ENCODE measurements around the gene LGALSL. TPM values are rescaled to one million over a fixed set of nuclear protein-coding genes. Genes with fewer than 3 reads are reported as not detected.

Gene LGALSL
- total RNA-seq, 1 donor from 2014 or later, result 7.4 TPM

- Mint-ChIP-seq H3K4me3 (ENCODE audit: unreplicated experiment) (no peak overlapping the region), H3K36me3 (ENCODE audit: unreplicated experiment) (peaks cover 7% of the 10 kb centered on the region), H3K27me3 (ENCODE audit: unreplicated experiment) (no peaks in the 10 kb centered on the region), H3K9me3 (ENCODE audit: unreplicated experiment) (no peaks in the 10 kb centered on the region), H3K4me1 (ENCODE audit: unreplicated experiment) (no peaks in the 10 kb centered on the region), H3K27ac (ENCODE audit: unreplicated experiment) (no peak overlapping the region)
- TF ChIP-seq, protein P1, sequence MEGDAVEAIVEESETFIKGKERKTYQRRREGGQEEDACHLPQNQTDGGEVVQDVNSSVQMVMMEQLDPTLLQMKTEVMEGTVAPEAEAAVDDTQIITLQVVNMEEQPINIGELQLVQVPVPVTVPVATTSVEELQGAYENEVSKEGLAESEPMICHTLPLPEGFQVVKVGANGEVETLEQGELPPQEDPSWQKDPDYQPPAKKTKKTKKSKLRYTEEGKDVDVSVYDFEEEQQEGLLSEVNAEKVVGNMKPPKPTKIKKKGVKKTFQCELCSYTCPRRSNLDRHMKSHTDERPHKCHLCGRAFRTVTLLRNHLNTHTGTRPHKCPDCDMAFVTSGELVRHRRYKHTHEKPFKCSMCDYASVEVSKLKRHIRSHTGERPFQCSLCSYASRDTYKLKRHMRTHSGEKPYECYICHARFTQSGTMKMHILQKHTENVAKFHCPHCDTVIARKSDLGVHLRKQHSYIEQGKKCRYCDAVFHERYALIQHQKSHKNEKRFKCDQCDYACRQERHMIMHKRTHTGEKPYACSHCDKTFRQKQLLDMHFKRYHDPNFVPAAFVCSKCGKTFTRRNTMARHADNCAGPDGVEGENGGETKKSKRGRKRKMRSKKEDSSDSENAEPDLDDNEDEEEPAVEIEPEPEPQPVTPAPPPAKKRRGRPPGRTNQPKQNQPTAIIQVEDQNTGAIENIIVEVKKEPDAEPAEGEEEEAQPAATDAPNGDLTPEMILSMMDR (IDR thresholded peaks at IDR 0.05), result no peak
- no peak for DNase-seq (ENCODE audit: extremely low spot score, unreplicated experiment)
Observed at GRCh38 chr2:64463781-64464180, 9.8 kb downstream of the LGALSL start.

GRCh38 chr2:64466478-64467085, 12.6 kb downstream of the LGALSL start:
- no peak for DNase-seq (ENCODE audit: extremely low spot score, unreplicated experiment)
- Mint-ChIP-seq H3K4me3 (ENCODE audit: unreplicated experiment) (no peak overlapping the region), H3K4me1 (ENCODE audit: unreplicated experiment) (no peaks in the 10 kb centered on the region), H3K36me3 (ENCODE audit: unreplicated experiment) (no peaks in the 10 kb centered on the region), H3K9me3 (ENCODE audit: unreplicated experiment) (no peaks in the 10 kb centered on the region), H3K27ac (ENCODE audit: unreplicated experiment) (no peak overlapping the region), H3K27me3 (ENCODE audit: unreplicated experiment) (no peaks in the 10 kb centered on the region)
- TF ChIP-seq, protein P1 (IDR thresholded peaks at IDR 0.05), result no peak

DNA sequence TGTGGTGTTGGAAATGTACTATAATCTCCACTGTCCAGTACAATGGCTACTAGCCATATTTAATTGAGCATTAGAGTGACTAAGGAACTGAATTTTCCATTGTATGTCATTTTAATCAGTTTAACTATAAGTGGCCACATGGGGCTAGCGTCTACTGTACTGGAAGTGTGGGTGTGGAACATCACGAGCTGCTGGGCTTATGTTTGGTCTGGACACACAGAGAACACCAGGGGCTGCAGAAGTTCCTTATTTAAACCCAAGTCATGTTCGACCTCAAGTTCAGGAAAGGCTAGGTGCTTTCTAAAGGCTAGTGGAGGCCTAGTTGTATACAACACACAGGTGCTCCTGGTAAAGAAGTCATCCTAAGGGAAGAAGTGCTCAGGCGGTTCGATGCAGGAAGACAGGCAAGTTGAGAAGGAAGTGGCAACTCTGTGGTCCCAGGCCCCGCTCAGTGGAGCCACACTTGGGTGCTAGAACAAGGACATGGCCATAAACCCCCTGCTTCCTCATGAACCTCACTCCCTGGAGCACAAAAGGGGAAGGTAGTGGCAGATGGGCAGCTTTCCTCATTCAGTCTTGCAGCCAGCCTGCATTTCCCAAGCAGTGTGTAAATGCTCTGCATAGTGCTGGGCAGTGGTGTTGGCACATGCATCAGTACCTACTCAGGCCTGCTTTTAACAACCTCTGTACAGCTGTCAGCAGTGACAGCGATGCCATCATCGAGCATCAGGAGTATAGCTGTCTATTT, 13.3 kb downstream of the LGALSL start:
- H3K4me3 Mint-ChIP-seq (ENCODE audit: unreplicated experiment), result no peak overlapping the region

DNA sequence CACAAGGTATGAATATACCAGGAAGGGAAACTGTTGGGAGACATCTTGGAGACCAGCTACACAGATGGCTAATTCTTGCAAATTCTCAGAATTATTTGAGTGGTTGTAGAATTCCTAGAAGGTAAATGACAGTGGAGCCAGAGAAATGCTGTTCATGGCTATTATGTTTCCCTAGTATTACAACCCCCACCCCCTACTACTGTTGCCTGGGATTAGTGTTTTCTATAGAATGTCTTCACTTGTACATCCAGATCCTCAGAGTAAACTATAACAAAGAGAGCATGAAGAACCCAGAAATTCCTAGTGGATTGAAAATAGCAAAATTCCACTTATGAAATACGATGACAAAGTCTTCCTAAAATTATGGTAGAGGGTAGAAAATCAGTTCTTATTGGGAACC, 15.3 kb downstream of the LGALSL start:
- H3K4me3 Mint-ChIP-seq (ENCODE audit: unreplicated experiment), result no peak overlapping the region
- H3K27ac Mint-ChIP-seq (ENCODE audit: unreplicated experiment), result no peak overlapping the region
- no peaks in the 10 kb centered on the region for H3K9me3 Mint-ChIP-seq (ENCODE audit: unreplicated experiment)
- no peak for DNase-seq (ENCODE audit: extremely low spot score, unreplicated experiment)
- no peaks in the 10 kb centered on the region for H3K4me1 Mint-ChIP-seq (ENCODE audit: unreplicated experiment)
- peaks cover 2% of the 10 kb centered on the region for H3K27me3 Mint-ChIP-seq (ENCODE audit: unreplicated experiment)
- TF ChIP-seq, protein P1 (IDR thresholded peaks at IDR 0.05), result no peak
- no peaks in the 10 kb centered on the region for H3K36me3 Mint-ChIP-seq (ENCODE audit: unreplicated experiment)

More for the DNA sequence above, 13.3 kb downstream of the LGALSL start:
- H3K27ac Mint-ChIP-seq (ENCODE audit: unreplicated experiment), result no peak overlapping the region
- H3K36me3 Mint-ChIP-seq (ENCODE audit: unreplicated experiment), result no peaks in the 10 kb centered on the region
- TF ChIP-seq, protein P1 (IDR thresholded peaks at IDR 0.05), result no peak
- no peaks in the 10 kb centered on the region for H3K27me3 Mint-ChIP-seq (ENCODE audit: unreplicated experiment)
- DNase-seq (ENCODE audit: extremely low spot score, unreplicated experiment), result no peak
- H3K9me3 Mint-ChIP-seq (ENCODE audit: unreplicated experiment), result no peaks in the 10 kb centered on the region
- no peaks in the 10 kb centered on the region for H3K4me1 Mint-ChIP-seq (ENCODE audit: unreplicated experiment)

DNA sequence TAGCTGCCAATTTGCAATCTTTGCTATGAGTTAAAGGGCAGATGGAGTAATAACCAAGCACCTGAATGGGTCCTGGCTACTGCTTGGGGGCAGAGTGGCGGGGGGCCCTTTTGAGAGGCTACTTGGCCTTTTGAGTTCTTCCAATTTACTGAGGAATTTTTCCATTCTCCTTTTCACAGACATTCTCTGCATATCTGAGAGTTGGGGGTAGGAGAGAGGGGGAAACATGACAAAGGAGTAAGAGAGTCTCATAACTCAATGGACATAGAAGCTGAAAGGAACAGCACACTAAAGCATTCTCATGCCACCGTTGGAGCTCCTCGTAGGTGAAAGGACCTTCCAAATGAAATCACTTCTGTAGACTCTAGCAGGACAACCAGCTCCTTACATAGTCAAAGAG, 16.1 kb downstream of the LGALSL start:
- no peak for DNase-seq (ENCODE audit: extremely low spot score, unreplicated experiment)
- Mint-ChIP-seq H3K4me3 (ENCODE audit: unreplicated experiment) (no peak overlapping the region), H3K9me3 (ENCODE audit: unreplicated experiment) (no peaks in the 10 kb centered on the region), H3K27ac (ENCODE audit: unreplicated experiment) (no peak overlapping the region), H3K36me3 (ENCODE audit: unreplicated experiment) (no peaks in the 10 kb centered on the region), H3K4me1 (ENCODE audit: unreplicated experiment) (no peaks in the 10 kb centered on the region), H3K27me3 (ENCODE audit: unreplicated experiment) (peaks cover 2% of the 10 kb centered on the region)
- TF ChIP-seq, protein P1 (IDR thresholded peaks at IDR 0.05), result no peak
